Neural cell (in vitro differentiated cells): Measurements from ENCODE around the gene VPS8. TPM values are rescaled to one million over a fixed set of nuclear protein-coding genes. Genes with fewer than 3 reads are reported as not detected.

Experiments used
- H2AFZ ChIP-seq: fragments of 200-600, 300-800 bp; sonication (generic), shearing (Covaris generic); 2 replicates; pipeline ENCODE4 v1.6.0; 2014; ENCODE audit warnings: low read depth, mild to moderate bottlenecking, antibody characterized with exemption, low read length, moderate library complexity
- H3F3A ChIP-seq: fragments of 200-600 bp; shearing (Covaris generic); 2 replicates; pipeline ENCODE4 v1.6.1; 2016; ENCODE audit warnings: mild to moderate bottlenecking, moderate library complexity, mixed read lengths, antibody characterized with exemption, low read length; ENCODE audit not compliant: insufficient read depth, poor library complexity, severe bottlenecking
- H3K27ac ChIP-seq: fragments of 200-600, 300-800 bp; sonication (generic), shearing (Covaris generic); 2 replicates; pipeline ENCODE4 v1.5.1; 2014; ENCODE audit warnings: mild to moderate bottlenecking, low read length, moderate library complexity
- H3K27me3 ChIP-seq: fragments of 300-800, 200-600 bp; sonication (generic), shearing (Covaris generic); 2 replicates; pipeline ENCODE4 v1.6.0; 2014; ENCODE audit warnings: mild to moderate bottlenecking, low read depth, low read length, moderate library complexity; ENCODE audit not compliant: insufficient read depth
- H3K36me3 ChIP-seq: fragments of 300-800, 200-600 bp; sonication (generic), shearing (Covaris generic); 2 replicates; pipeline ENCODE4 v1.5.1; 2014; ENCODE audit warnings: mild to moderate bottlenecking, antibody characterized with exemption, low read length, moderate library complexity; ENCODE audit not compliant: insufficient read depth
- H3K4me2 ChIP-seq: fragments of 300-800, 200-600 bp; sonication (generic), shearing (Covaris generic); 2 replicates; pipeline ENCODE4 v1.6.0; 2014; ENCODE audit warnings: mild to moderate bottlenecking, low read length
- H3K4me3 ChIP-seq: fragments of 300-800, 200-600 bp; sonication (generic), shearing (Covaris generic); 2 replicates; pipeline ENCODE4 v1.5.1; 2014; ENCODE audit warnings: mild to moderate bottlenecking, low read length, moderate library complexity
- H3K79me2 ChIP-seq: fragments of 200-600 bp; shearing (Covaris generic); replicated peaks from 2 replicates; pipeline ENCODE4 v1.6.0; 2014; ENCODE audit warnings: mild to moderate bottlenecking, low read length, moderate library complexity; ENCODE audit not compliant: insufficient read depth
- H3K9ac ChIP-seq: fragments of 300-800, 200-600 bp; sonication (generic), shearing (Covaris generic); 2 replicates; pipeline ENCODE4 v1.6.1; 2016; ENCODE audit warnings: mild to moderate bottlenecking, low read length, mixed read lengths
- H3K9me2 ChIP-seq: fragments of 200-600 bp; shearing (Covaris generic); 2 replicates; pipeline ENCODE4 v1.6.1; 2016; ENCODE audit warnings: mild to moderate bottlenecking, low read length, mixed read lengths; ENCODE audit not compliant: insufficient read depth
- H3K9me3 ChIP-seq: fragments of 200-600, 300-800 bp; sonication (generic), shearing (Covaris generic); 2 replicates; pipeline ENCODE4 v1.6.1; 2016; ENCODE audit warnings: mild to moderate bottlenecking, mixed run types, low read length, moderate library complexity, mixed read lengths
- H4K20me1 ChIP-seq: fragments of 200-600 bp; shearing (Covaris generic); 2 replicates; pipeline ENCODE4 v1.6.1; 2016; ENCODE audit warnings: mild to moderate bottlenecking, mixed run types; ENCODE audit not compliant: insufficient read depth
- CTCF ChIP-seq: fragments of 450-650 bp; IDR thresholded peaks from 2 replicates; pipeline ENCODE4 v1.5.1; 2014; ENCODE audit warnings: antibody characterized with exemption, mild to moderate bottlenecking, moderate library complexity; ENCODE audit not compliant: poor library complexity, severe bottlenecking
- EP300 ChIP-seq: fragments of 450-650 bp; conservative IDR thresholded peaks from 2 replicates; pipeline ENCODE4 v1.6.1; 2014; ENCODE audit warnings: antibody characterized with exemption, mild to moderate bottlenecking, moderate library complexity; ENCODE audit not compliant: poor library complexity, severe bottlenecking
- EZH2 ChIP-seq: fragments of 200-600, 300-800 bp; shearing (Covaris generic), sonication (generic); IDR thresholded peaks from 2 replicates; pipeline ENCODE4 v1.6.1; 2014; ENCODE audit warnings: antibody characterized with exemption, low read length, borderline replicate concordance, mild to moderate bottlenecking; ENCODE audit not compliant: insufficient read depth, poor library complexity, severe bottlenecking
- MXI1 ChIP-seq: fragments of 450-650 bp; conservative IDR thresholded peaks from 2 replicates; pipeline ENCODE4 v1.6.1; 2014; ENCODE audit warnings: antibody characterized with exemption, mild to moderate bottlenecking; ENCODE audit not compliant: poor library complexity, severe bottlenecking
- POLR2AphosphoS5 ChIP-seq: IDR thresholded peaks from 2 replicates; pipeline ENCODE4 v1.6.1; 2012
- RAD21 ChIP-seq: fragments of 450-650 bp; conservative IDR thresholded peaks from 2 replicates; pipeline ENCODE4 v1.6.1; 2014; ENCODE audit warnings: antibody characterized with exemption, mild to moderate bottlenecking, moderate library complexity
- REST ChIP-seq: IDR thresholded peaks from 2 replicates; pipeline ENCODE4 v1.6.1; 2012; ENCODE audit warnings: borderline replicate concordance
- SMC3 ChIP-seq: fragments of 450-650 bp; conservative IDR thresholded peaks from 2 replicates; pipeline ENCODE4 v1.6.1; 2014; ENCODE audit warnings: antibody characterized with exemption, mild to moderate bottlenecking, moderate library complexity; ENCODE audit not compliant: poor library complexity
- TAF1 ChIP-seq: IDR thresholded peaks from 2 replicates; pipeline ENCODE4 v1.6.1; 2012; ENCODE audit warnings: low read depth
- polyA plus RNA-seq: library from polyadenylated mRNA; depleted of rRNA; stranded (reverse); fragments of >200 nt; gene quantifications from 2 replicates; pipeline ENCODE4 v1.2.3, GENCODE V29; 2014

Gene VPS8
- polyA plus RNA-seq, 1 donor from 2014 or later = 146 TPM

GRCh38 chr3:184924547-184924946 is 112.6 kb downstream of the VPS8 start:
- no peak for TF ChIP-seq RAD21
- no peak for TF ChIP-seq TAF1
- no peak for TF ChIP-seq EP300
- no peak for TF ChIP-seq CTCF
- TF ChIP-seq REST = no peak
- TF ChIP-seq SMC3 = no peak
- TF ChIP-seq MXI1 = no peak
- no peak for TF ChIP-seq EZH2
- no peak for TF ChIP-seq POLR2AphosphoS5
- Histone ChIP-seq H3K9ac (no peak overlapping the region), H4K20me1 (no peaks in the 10 kb centered on the region), H2AFZ (no peak overlapping the region), H3K27me3 (no peaks in the 10 kb centered on the region), H3K27ac (no peak overlapping the region), H3K9me2 (no peaks in the 10 kb centered on the region), H3K4me2 (no peak overlapping the region), H3K9me3 (no peaks in the 10 kb centered on the region), H3K4me3 (no peak overlapping the region), H3K79me2 (no peaks in the 10 kb centered on the region), H3K36me3 (no peaks in the 10 kb centered on the region), H3F3A (no peaks in the 10 kb centered on the region)

GRCh38 chr3:184927796-184928315 is 115.9 kb downstream of the VPS8 start:
- Histone ChIP-seq H3K79me2 (no peaks in the 10 kb centered on the region), H3K27ac (no peak overlapping the region), H2AFZ (no peak overlapping the region), H3K27me3 (no peaks in the 10 kb centered on the region), H3F3A (no peaks in the 10 kb centered on the region), H3K9ac (no peak overlapping the region), H3K36me3 (no peaks in the 10 kb centered on the region), H3K4me2 (no peak overlapping the region), H3K9me3 (no peaks in the 10 kb centered on the region), H4K20me1 (no peaks in the 10 kb centered on the region), H3K4me3 (no peak overlapping the region), H3K9me2 (no peaks in the 10 kb centered on the region)
- TF ChIP-seq REST (no peak), RAD21 (no peak), EP300 (no peak), MXI1 (no peak), SMC3 (no peak)
